PC-3 (cell line): ENCODE data around the gene HASPIN. TPM values are rescaled to one million over a fixed set of nuclear protein-coding genes. Genes with fewer than 3 reads are reported as not detected.

Source experiments
- ATAC-seq: fragments of 200-7000 bp; cut with Tn5 transposase; 2 replicates; pipeline ENCODE4 v1.9.1; 2020; ENCODE audit warnings: mild to moderate bottlenecking, moderate library complexity
- BruUV-seq: library from RNA; stranded (reverse); fragments of 400-500 nt; replicated peaks from 2 replicates; lab custom pipeline; 2021; lab: Mats Ljungman, UMichigan
- CTCF ChIA-PET: fragments of 300-600 bp; sonication (Branson Sonifier 250); formaldehyde crosslinking; loops from one replicate; lab custom pipeline; 2022; ENCODE audit warnings: antibody characterized with exemption; lab: Charles Lee
- POLR2A ChIA-PET: fragments of 300-600 bp; sonication (Branson Sonifier 250); formaldehyde crosslinking; loops from one replicate; lab custom pipeline; 2022; ENCODE audit warnings: antibody characterized with exemption; ENCODE audit not compliant: unreplicated experiment; lab: Charles Lee
- DNase-seq: peaks from one replicate; pipeline ENCODE4 v3.0.0-alpha.2; 2015
- H2AFZ ChIP-seq: fragments of 300-600 bp; sonication (generic); 2 replicates; pipeline ENCODE4 v1.6.0; 2016; ENCODE audit warnings: antibody characterized with exemption, low read length
- H3F3A ChIP-seq: fragments of 300-600 bp; sonication (generic); one replicate; pipeline ENCODE4 v1.6.0; 2017; ENCODE audit warnings: antibody characterized with exemption, low read length, control low read depth, mild to moderate bottlenecking; ENCODE audit not compliant: unreplicated experiment
- H3K27ac ChIP-seq: fragments of 300-600 bp; sonication (generic); 2 replicates; pipeline ENCODE4 v1.5.1; 2016; ENCODE audit warnings: mild to moderate bottlenecking, low read length
- H3K27me3 ChIP-seq: fragments of 300-600 bp; sonication (generic); 2 replicates; pipeline ENCODE4 v1.6.1; 2016; ENCODE audit warnings: low read length, mixed read lengths
- H3K36me3 ChIP-seq: fragments of 300-600 bp; sonication (generic); 2 replicates; pipeline ENCODE4 v1.6.1; 2016; ENCODE audit warnings: low read depth, mixed run types, low read length, mixed read lengths
- H3K4me1 ChIP-seq: fragments of 300-600 bp; sonication (generic); 2 replicates; pipeline ENCODE4 v1.5.1; 2016; ENCODE audit warnings: low read length; ENCODE audit not compliant: insufficient read depth
- H3K4me2 ChIP-seq: fragments of 300-600 bp; sonication (generic); 2 replicates; pipeline ENCODE4 v1.6.0; 2016; ENCODE audit warnings: low read length
- H3K4me3 ChIP-seq: fragments of 300-600 bp; sonication (generic); 2 replicates; pipeline ENCODE4 v1.5.1; 2016; ENCODE audit warnings: mild to moderate bottlenecking, low read length, mixed read lengths
- H3K79me2 ChIP-seq: fragments of 300-600 bp; sonication (generic); 2 replicates; pipeline ENCODE4 v1.6.1; 2017; ENCODE audit warnings: low read length, mixed read lengths
- H3K9ac ChIP-seq: fragments of 300-600 bp; sonication (generic); 2 replicates; pipeline ENCODE4 v1.6.0; 2016; ENCODE audit warnings: mild to moderate bottlenecking, low read length
- H3K9me2 ChIP-seq: fragments of 300-600 bp; sonication (generic); replicated peaks from 2 replicates; pipeline ENCODE4 v1.6.1; 2016; ENCODE audit warnings: mixed run types, low read length, mixed read lengths
- H3K9me3 ChIP-seq: fragments of 300-600 bp; sonication (generic); 2 replicates; pipeline ENCODE4 v1.6.1; 2016; ENCODE audit warnings: low read length, mixed read lengths
- H4K20me1 ChIP-seq: fragments of 300-600 bp; sonication (generic); 2 replicates; pipeline ENCODE4 v1.6.1; 2016; ENCODE audit warnings: low read length, mixed read lengths
- CTCF ChIP-seq: fragments of 300-600 bp; sonication (generic); conservative IDR thresholded peaks from 2 replicates; pipeline ENCODE4 v1.5.1; 2017; ENCODE audit warnings: antibody characterized with exemption, low read depth, mild to moderate bottlenecking, low read length
- EZH2 ChIP-seq: fragments of 300-600 bp; sonication (generic); IDR thresholded peaks from one replicate; pipeline ENCODE4 v1.6.1; 2017; ENCODE audit warnings: antibody characterized with exemption, mild to moderate bottlenecking, low read length; ENCODE audit not compliant: unreplicated experiment
- EZH2phosphoT487 ChIP-seq: fragments of 300-600 bp; sonication (generic); IDR thresholded peaks from 2 replicates; pipeline ENCODE4 v1.6.1; 2018; ENCODE audit warnings: mild to moderate bottlenecking, antibody characterized with exemption, low read length, borderline replicate concordance
- intact Hi-C: fragments of 100-400 bp; cut with micrococcal nuclease; formaldehyde crosslinking; loops from 2 replicates; pipeline ENCODE4 v1.9.0; 2023
- total RNA-seq: library from RNA; depleted of rRNA; stranded (reverse); fragments of >200 nt; gene quantifications from 2 replicates; pipeline ENCODE4 v1.2.3, GENCODE V29; 2014

The HASPIN gene
- total RNA-seq, 1 experiment from 2014 or later = 10.6 TPM

GRCh38 chr17:3693829-3694231, 29.9 kb upstream of the HASPIN start:
- no TSS peak for BruUV-seq
- ChIA-PET POLR2A (no interaction called here), CTCF (no interaction called here)
- no peaks in the 10 kb centered on the region for H3K9me3 ChIP-seq
- H3K4me3 ChIP-seq = no peak overlapping the region
- H3K79me2 ChIP-seq = 0 out of 2 replicates have a peak, but pooled peaks cover 4% of the 10 kb centered on the region
- H3K9ac ChIP-seq = no peak overlapping the region
- no peak overlapping the region for H3K27ac ChIP-seq
- H3K36me3 ChIP-seq = no peaks in the 10 kb centered on the region
- intact Hi-C loops = no loop called here
- no peaks in the 10 kb centered on the region for H3K27me3 ChIP-seq
- no peaks in the 10 kb centered on the region for H3F3A ChIP-seq
- peaks cover 4% of the 10 kb centered on the region; the same call in 1 of the 2 replicates for H3K4me1 ChIP-seq
- no peak for TF ChIP-seq CTCF
- no peak for TF ChIP-seq EZH2
- no peak for TF ChIP-seq EZH2phosphoT487
- no peak overlapping the region for H2AFZ ChIP-seq
- no peaks in the 10 kb centered on the region for H4K20me1 ChIP-seq
- no peaks in the 10 kb centered on the region for H3K9me2 ChIP-seq
- DNase-seq (no peak), ATAC-seq (no peak)
- H3K4me2 ChIP-seq = no peak overlapping the region

GRCh38 chr17:3695129-3695722, 28.5 kb upstream of the HASPIN start:
- POLR2A ChIA-PET = no interaction called here
- Histone ChIP-seq H2AFZ (peak overlapping the region; percentile 75), H3K27me3 (no peaks in the 10 kb centered on the region), H3K9me3 (no peaks in the 10 kb centered on the region), H3K9me2 (no peaks in the 10 kb centered on the region), H3K4me3 (peak overlapping the region; percentile 68), H3K4me1 (peaks cover 4% of the 10 kb centered on the region; the same call in 1 of the 2 replicates), H3K4me2 (peak overlapping the region; percentile 91), H3K79me2 (0 out of 2 replicates have a peak, but pooled peaks cover 4% of the 10 kb centered on the region), H3K36me3 (no peaks in the 10 kb centered on the region), H3K9ac (peak overlapping the region; percentile 36), H4K20me1 (no peaks in the 10 kb centered on the region), H3F3A (no peaks in the 10 kb centered on the region), H3K27ac (no peak overlapping the region)
- BruUV-seq = no TSS peak
- no peak for TF ChIP-seq EZH2
- TF ChIP-seq CTCF = no peak
- TF ChIP-seq EZH2phosphoT487 = no peak
- CTCF ChIA-PET = no interaction called here
- ATAC-seq (peak; percentile 43), DNase-seq (peak; percentile 9)
- intact Hi-C loops = no loop called here

GRCh38 chr17:3695723-3696411, 27.8 kb upstream of the HASPIN start, which contains the start of gene P2RX5:
Gene P2RX5 (minus strand): TSS chr17:3696155. CDS start chr17:3696005, 150 bp downstream.
- H3K4me3 ChIP-seq = peak within 1 kb of the TSS; percentile 68
- intact Hi-C loops = no loop called here
- no peaks in the 10 kb centered on the region for H3K27me3 ChIP-seq
- no peak for TF ChIP-seq CTCF
- no peak for TF ChIP-seq EZH2phosphoT487
- no peak for TF ChIP-seq EZH2
- H3K27ac ChIP-seq = no peak within 1 kb of the TSS
- H3K4me1 ChIP-seq = peaks cover 4% of the 10 kb centered on the region; the same call in 1 of the 2 replicates
- no peaks in the 10 kb centered on the region for H3F3A ChIP-seq
- H2AFZ ChIP-seq = peak within 1 kb of the TSS; percentile 75
- H3K36me3 ChIP-seq = no peaks in the 10 kb centered on the region
- peak; percentile 32 for DNase-seq
- ATAC-seq = peak; percentile 50
- BruUV-seq = no TSS peak
- H3K79me2 ChIP-seq = 0 out of 2 replicates have a peak, but pooled peaks cover 4% of the 10 kb centered on the region
- no peaks in the 10 kb centered on the region for H3K9me2 ChIP-seq
- H4K20me1 ChIP-seq = no peaks in the 10 kb centered on the region
- POLR2A ChIA-PET = no interaction called here
- CTCF ChIA-PET = no interaction called here
- no peaks in the 10 kb centered on the region for H3K9me3 ChIP-seq
- H3K4me2 ChIP-seq = peak within 1 kb of the TSS; percentile 91
- peak within 1 kb of the TSS; percentile 36 for H3K9ac ChIP-seq
